ENCODE measurements around the gene AS3MT. TPM values are rescaled to one million over a fixed set of nuclear protein-coding genes. Genes with fewer than 3 reads are reported as not detected.
A peak's percentile ranks its signal among the peaks of the same experiment; 100 is the strongest.
"Not testable (repeated sequence)": the region's sequence is repeated elsewhere in the genome, so short reads cannot be mapped to it uniquely, and the experiment has no call there.

AS3MT gene
- total RNA-seq, 2 experiments from 2014 or later, result 0.67 to 0.77 TPM

DNA sequence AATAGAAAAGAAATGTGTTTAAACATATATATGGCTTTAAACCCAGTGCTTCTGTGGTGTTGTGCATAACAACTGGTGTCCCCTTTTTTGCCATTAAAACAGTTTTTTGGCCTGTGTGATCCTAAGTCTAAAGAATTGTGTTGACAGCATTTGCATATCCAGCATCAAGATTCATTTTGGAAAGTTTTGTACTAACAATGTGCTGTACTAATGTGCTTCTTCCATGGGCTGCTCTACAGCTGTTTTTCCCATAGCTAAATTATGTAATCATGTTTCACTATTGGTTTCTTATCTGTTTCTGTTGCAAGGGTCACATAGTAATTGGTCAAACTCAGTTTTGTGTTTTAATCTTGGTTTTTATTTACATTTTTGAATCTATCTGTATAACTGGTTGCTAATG is 54.3 kb downstream of the AS3MT start:
- CTCF ChIA-PET, result no interaction called here

DNA sequence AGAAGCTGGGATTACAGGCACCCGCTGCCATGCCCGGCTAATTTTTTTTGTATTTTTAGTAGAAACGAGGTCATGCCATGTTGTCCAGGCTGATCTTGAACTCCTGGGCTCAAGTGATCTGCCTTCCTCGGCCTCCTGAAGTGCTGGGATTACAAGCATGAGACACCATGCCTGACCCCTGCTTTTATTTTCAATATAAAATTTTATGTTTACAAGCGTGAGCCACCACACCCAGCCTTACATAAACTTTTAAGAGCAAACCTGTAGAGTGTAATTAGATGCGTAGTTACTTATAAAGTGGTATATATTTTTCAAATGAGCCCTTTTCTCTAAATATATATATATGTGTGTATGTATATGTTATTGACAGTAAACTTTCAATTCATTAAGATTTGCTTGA is 57.6 kb downstream of the AS3MT start:
- peaks cover 33% of the 10 kb centered on the region for H3K4me1 Mint-ChIP-seq (ENCODE audit: low read depth)
- ChIA-PET CTCF (interaction anchor here (1.5 kb wide), 1 partner anchor 10 kb away, joined by 4 read pairs; no protein-coding TSS in a partner anchor), POLR2A (no interaction called here)
- no peak overlapping the region for H3K27ac ChIP-seq (ENCODE audit: low read depth in 1 of 2, low read length in 2 of 2)
- H3K27me3 ChIP-seq (ENCODE audit: control insufficient read depth in 1 of 2, insufficient read depth in 2 of 2, low read length in 2 of 2), result no peaks in the 10 kb centered on the region
- TF ChIP-seq, protein P1, sequence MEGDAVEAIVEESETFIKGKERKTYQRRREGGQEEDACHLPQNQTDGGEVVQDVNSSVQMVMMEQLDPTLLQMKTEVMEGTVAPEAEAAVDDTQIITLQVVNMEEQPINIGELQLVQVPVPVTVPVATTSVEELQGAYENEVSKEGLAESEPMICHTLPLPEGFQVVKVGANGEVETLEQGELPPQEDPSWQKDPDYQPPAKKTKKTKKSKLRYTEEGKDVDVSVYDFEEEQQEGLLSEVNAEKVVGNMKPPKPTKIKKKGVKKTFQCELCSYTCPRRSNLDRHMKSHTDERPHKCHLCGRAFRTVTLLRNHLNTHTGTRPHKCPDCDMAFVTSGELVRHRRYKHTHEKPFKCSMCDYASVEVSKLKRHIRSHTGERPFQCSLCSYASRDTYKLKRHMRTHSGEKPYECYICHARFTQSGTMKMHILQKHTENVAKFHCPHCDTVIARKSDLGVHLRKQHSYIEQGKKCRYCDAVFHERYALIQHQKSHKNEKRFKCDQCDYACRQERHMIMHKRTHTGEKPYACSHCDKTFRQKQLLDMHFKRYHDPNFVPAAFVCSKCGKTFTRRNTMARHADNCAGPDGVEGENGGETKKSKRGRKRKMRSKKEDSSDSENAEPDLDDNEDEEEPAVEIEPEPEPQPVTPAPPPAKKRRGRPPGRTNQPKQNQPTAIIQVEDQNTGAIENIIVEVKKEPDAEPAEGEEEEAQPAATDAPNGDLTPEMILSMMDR (IDR thresholded peaks at IDR 0.05), result no peak
- ATAC-seq (ENCODE audit: poor library complexity) (no peak), DNase-seq (no peak)
- H3K36me3 ChIP-seq (ENCODE audit: insufficient read depth, low read length), result peaks cover 2% of the 10 kb centered on the region
- H3K4me1 ChIP-seq (ENCODE audit: insufficient read depth, low read length), result no peaks in the 10 kb centered on the region
- H3K27me3 Mint-ChIP-seq, result no peaks in the 10 kb centered on the region
- no peak overlapping the region for H3K4me3 ChIP-seq (ENCODE audit: low read length)
- H3K4me3 Mint-ChIP-seq, result no peak overlapping the region
- no peak overlapping the region for H3K27ac Mint-ChIP-seq
- H3K9me3 ChIP-seq (ENCODE audit: control insufficient read depth in 1 of 2, insufficient read depth in 1 of 2, low read length in 2 of 2), result no peaks in the 10 kb centered on the region
- no peaks in the 10 kb centered on the region for H3K9me3 Mint-ChIP-seq
- peaks cover 20% of the 10 kb centered on the region for H3K36me3 Mint-ChIP-seq (ENCODE audit: low read depth)
- intact Hi-C loops (cut with DNase I, micrococcal nuclease), result no loop called here

More for the DNA sequence above, 54.3 kb downstream of the AS3MT start:
- ATAC-seq (ENCODE audit: poor library complexity) (no peak), DNase-seq (no peak)
- POLR2A ChIA-PET, result interaction anchor here (0.6 kb wide), 1 partner anchor 802 kb away, joined by 3 read pairs; no protein-coding TSS in a partner anchor
- H3K27me3 Mint-ChIP-seq, result no peaks in the 10 kb centered on the region
- H3K27ac Mint-ChIP-seq, result no peak overlapping the region
- intact Hi-C loops (cut with DNase I, micrococcal nuclease), result no loop called here
- Histone ChIP-seq H3K4me3 (ENCODE audit: low read length) (no peak overlapping the region), H3K4me1 (ENCODE audit: insufficient read depth, low read length) (peaks cover 17% of the 10 kb centered on the region), H3K27ac (ENCODE audit: low read depth in 1 of 2, low read length in 2 of 2) (no peak overlapping the region), H3K27me3 (ENCODE audit: control insufficient read depth in 1 of 2, insufficient read depth in 2 of 2, low read length in 2 of 2) (no peaks in the 10 kb centered on the region), H3K9me3 (ENCODE audit: control insufficient read depth in 1 of 2, insufficient read depth in 1 of 2, low read length in 2 of 2) (no peaks in the 10 kb centered on the region), H3K36me3 (ENCODE audit: insufficient read depth, low read length) (peaks cover 2% of the 10 kb centered on the region)
- no peaks in the 10 kb centered on the region for H3K9me3 Mint-ChIP-seq
- H3K36me3 Mint-ChIP-seq (ENCODE audit: low read depth), result peaks cover 21% of the 10 kb centered on the region
- TF ChIP-seq, protein P1 (IDR thresholded peaks at IDR 0.05), result no peak
- H3K4me3 Mint-ChIP-seq, result peak overlapping the region; percentile 18
- H3K4me1 Mint-ChIP-seq (ENCODE audit: low read depth), result peaks cover 61% of the 10 kb centered on the region

DNA sequence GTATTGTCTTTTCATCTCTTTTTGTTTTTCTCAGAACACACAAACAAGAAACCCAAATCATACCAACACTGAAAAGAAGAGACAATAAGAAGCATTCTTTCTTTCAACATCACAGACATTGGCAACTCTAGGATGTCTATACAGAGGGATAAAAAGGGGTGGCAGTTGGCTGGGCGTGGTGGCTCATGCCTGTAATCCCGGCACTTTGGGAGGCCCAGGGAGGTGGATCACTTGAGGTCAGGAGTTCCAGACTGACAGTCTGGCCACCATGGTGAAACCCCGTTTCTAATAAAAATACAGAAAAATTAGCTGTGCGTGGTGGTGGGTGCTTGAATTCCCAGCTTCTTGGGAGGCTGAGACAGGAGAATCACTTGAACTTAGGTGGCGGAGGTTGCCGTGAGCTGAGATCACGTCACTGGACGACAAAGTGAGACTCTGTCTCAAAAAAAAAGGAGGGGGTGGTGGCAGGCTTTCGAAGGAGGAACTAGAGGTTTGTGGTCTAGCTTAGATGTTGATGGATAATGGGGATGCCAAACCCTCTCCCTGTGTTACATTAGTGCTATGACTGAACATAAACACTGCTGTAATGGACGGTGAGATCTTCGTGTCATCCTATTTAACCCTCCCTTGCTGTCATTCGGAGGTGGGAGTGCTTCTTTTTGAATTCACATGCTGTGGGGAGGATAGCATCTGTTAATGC is 58.2 kb downstream of the AS3MT start:
- peak; percentile 44 for ATAC-seq (ENCODE audit: poor library complexity)
- POLR2A ChIA-PET, result interaction anchor here (0.6 kb wide), 1 partner anchor 9 kb away, joined by 3 read pairs; the partner anchor contains the start of gene CNNM2
- intact Hi-C loops (cut with DNase I, micrococcal nuclease), result no loop called here
- no peaks in the 10 kb centered on the region for H3K27me3 Mint-ChIP-seq
- peak in 3 of 14 experiments; percentile 7 to 31 (median 14) for DNase-seq
- H3K4me1 ChIP-seq (ENCODE audit: insufficient read depth, low read length), result no peaks in the 10 kb centered on the region
- peaks cover 27% of the 10 kb centered on the region for H3K4me1 Mint-ChIP-seq (ENCODE audit: low read depth)
- CTCF ChIA-PET, result no interaction called here
- no peaks in the 10 kb centered on the region for H3K9me3 Mint-ChIP-seq
- H3K9me3 ChIP-seq (ENCODE audit: control insufficient read depth in 1 of 2, insufficient read depth in 1 of 2, low read length in 2 of 2), result no peaks in the 10 kb centered on the region
- H3K27me3 ChIP-seq (ENCODE audit: control insufficient read depth in 1 of 2, insufficient read depth in 2 of 2, low read length in 2 of 2), result no peaks in the 10 kb centered on the region
- H3K4me3 ChIP-seq (ENCODE audit: low read length), result no peak overlapping the region
- TF ChIP-seq, protein P1 (IDR thresholded peaks at IDR 0.05), result no peak
- peaks cover 24% of the 10 kb centered on the region for H3K36me3 Mint-ChIP-seq (ENCODE audit: low read depth)
- H3K27ac Mint-ChIP-seq, result no peak overlapping the region
- H3K27ac ChIP-seq (ENCODE audit: low read depth in 1 of 2, low read length in 2 of 2), result no peak overlapping the region
- no peak overlapping the region for H3K4me3 Mint-ChIP-seq
- H3K36me3 ChIP-seq (ENCODE audit: insufficient read depth, low read length), result peaks cover 2% of the 10 kb centered on the region

DNA sequence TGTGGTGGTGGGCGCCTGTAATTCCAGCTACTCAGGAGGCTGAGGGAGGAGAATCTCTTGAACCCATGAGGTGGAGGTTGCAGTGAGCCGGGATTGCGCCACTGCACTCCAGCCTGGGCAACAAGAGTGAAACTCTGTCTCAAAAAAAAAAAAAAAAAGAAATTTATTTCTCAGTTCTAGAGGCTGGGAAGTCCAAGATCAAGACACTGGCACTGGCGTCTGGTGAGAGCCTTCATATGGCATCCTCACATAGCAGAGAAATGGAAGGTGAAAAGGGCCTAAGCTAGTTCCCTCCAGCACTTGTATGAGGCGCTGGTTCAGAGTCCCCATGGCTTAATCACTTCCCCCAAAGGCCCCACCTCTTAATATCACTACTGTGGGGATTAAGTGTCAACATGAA is 59.2 kb downstream of the AS3MT start:
- H3K4me1 ChIP-seq (ENCODE audit: insufficient read depth, low read length); H3K9me3 ChIP-seq (ENCODE audit: control insufficient read depth in 1 of 2, insufficient read depth in 1 of 2, low read length in 2 of 2); H3K27me3 ChIP-seq (ENCODE audit: control insufficient read depth in 1 of 2, insufficient read depth in 2 of 2, low read length in 2 of 2); H3K4me3 Mint-ChIP-seq; H3K36me3 ChIP-seq (ENCODE audit: insufficient read depth, low read length); H3K9me3 Mint-ChIP-seq; intact Hi-C loops (cut with DNase I, micrococcal nuclease); ATAC-seq (ENCODE audit: poor library complexity); POLR2A ChIA-PET; DNase-seq; CTCF ChIA-PET; H3K27ac Mint-ChIP-seq; H3K27me3 Mint-ChIP-seq; H3K4me3 ChIP-seq (ENCODE audit: low read length); H3K27ac ChIP-seq (ENCODE audit: low read depth in 1 of 2, low read length in 2 of 2): not testable (repeated sequence)
- Mint-ChIP-seq H3K36me3 (ENCODE audit: low read depth) (peaks cover 24% of the 10 kb centered on the region), H3K4me1 (ENCODE audit: low read depth) (peaks cover 17% of the 10 kb centered on the region)
